GM12878 (cell line): ENCODE measurements around the gene CDH4. TPM values are rescaled to one million over a fixed set of nuclear protein-coding genes. Genes with fewer than 3 reads are reported as not detected.
A peak's percentile ranks its signal among the peaks of the same experiment; 100 is the strongest.

Experiments
- ATAC-seq: fragments of 200-7000 bp; cut with Tn5 transposase; 3 replicates; pipeline ENCODE4 v1.9.1; 2020; ENCODE audit warnings: mild to moderate bottlenecking, moderate library complexity
- BruUV-seq: library from RNA; stranded (reverse); fragments of 400-500 nt; replicated peaks from 2 replicates; lab custom pipeline; 2021; lab: Mats Ljungman, UMichigan
- CTCF ChIA-PET: fragments of 300-600 bp; sonication (Branson Sonifier 250); formaldehyde crosslinking; extraction: SDS; loops from one replicate; lab custom pipeline; 2021; ENCODE audit warnings: inconsistent platforms; lab: Yijun Ruan, JAX
- POLR2A ChIA-PET: fragments of 350-600 bp; formaldehyde crosslinking; extraction: SDS; loops from one replicate; lab custom pipeline; 2021; ENCODE audit warnings: inconsistent platforms; lab: Charles Lee
- RAD21 ChIA-PET: fragments of 300-600 bp; sonication (Branson Sonifier 250); formaldehyde crosslinking; loops from one replicate; lab custom pipeline; 2023; ENCODE audit warnings: antibody characterized with exemption; ENCODE audit not compliant: unreplicated experiment; lab: Charles Lee
- SMC1A ChIA-PET: fragments of 300-600 bp; sonication (Branson Sonifier 250); formaldehyde crosslinking; loops from one replicate; lab custom pipeline; 2023; ENCODE audit not compliant: unreplicated experiment, uncharacterized antibody; lab: Charles Lee
- DNase-seq: peaks from one replicate; pipeline ENCODE4 v3.0.0-alpha.2; 2011; ENCODE audit warnings: low read depth, low spot score
- FAIRE-seq: peaks from 3 replicates; lab custom pipeline; 2011; peaks lifted over from hg19 to GRCh38; lab: Jason Lieb, UNC
- H2AFZ ChIP-seq: 2 replicates; pipeline ENCODE4 v1.6.0; 2011; ENCODE audit warnings: low read depth, low read length, control low read depth; ENCODE audit not compliant: control insufficient read depth
- H3K27ac ChIP-seq: 2 replicates; pipeline ENCODE4 v1.5.1; 2011; ENCODE audit warnings: control low read depth; ENCODE audit not compliant: control insufficient read depth, insufficient read depth
- H3K27me3 ChIP-seq, 2 experiments: replicated peaks in 1 of 2; 2 replicates each; pipeline versions ENCODE4 v1.6.0 to v1.6.1; 2011; ENCODE audit warnings: low read length in 1 of 2; ENCODE audit not compliant: control insufficient read depth in 2 of 2, insufficient read depth in 2 of 2
- H3K36me3 ChIP-seq, 2 experiments: 2 replicates each; pipeline ENCODE4 v1.5.1; 2011; ENCODE audit warnings: low read length in 1 of 2; ENCODE audit not compliant: control insufficient read depth in 2 of 2, insufficient read depth in 2 of 2
- H3K4me1 ChIP-seq: 2 replicates; pipeline ENCODE4 v1.6.1; 2011; ENCODE audit warnings: mild to moderate bottlenecking, low read length, moderate library complexity, mixed read lengths; ENCODE audit not compliant: control insufficient read depth, insufficient read depth
- H3K4me2 ChIP-seq: 2 replicates; pipeline ENCODE4 v1.6.0; 2011; ENCODE audit warnings: control low read depth; ENCODE audit not compliant: control insufficient read depth, insufficient read depth
- H3K4me3 ChIP-seq: fragments of 200-600 bp; sonication (generic); 2 replicates; pipeline ENCODE4 v1.5.1; 2016
- H3K79me2 ChIP-seq: 2 replicates; pipeline ENCODE4 v1.6.0; 2011; ENCODE audit warnings: low read length; ENCODE audit not compliant: control insufficient read depth, insufficient read depth
- H3K9ac ChIP-seq: 2 replicates; pipeline ENCODE4 v1.8.0; 2011; ENCODE audit warnings: low read length, control low read depth, mixed read lengths; ENCODE audit not compliant: control insufficient read depth, insufficient read depth
- H3K9me3 ChIP-seq: replicated peaks from 3 replicates; pipeline ENCODE4 v1.5.1; 2011; ENCODE audit warnings: mild to moderate bottlenecking, low read length; ENCODE audit not compliant: control insufficient read depth, insufficient read depth
- H4K20me1 ChIP-seq: 2 replicates; pipeline ENCODE4 v1.6.0; 2011; ENCODE audit not compliant: control insufficient read depth, insufficient read depth
- ATF7 ChIP-seq: fragments of 450-650 bp; IDR thresholded peaks from 2 replicates; pipeline ENCODE4 v1.6.1; 2016; ENCODE audit warnings: low read depth, mild to moderate bottlenecking
- CBFB ChIP-seq: IDR thresholded peaks from 2 replicates; pipeline ENCODE4 v1.6.1; 2016; ENCODE audit warnings: antibody characterized with exemption, low read depth
- IRF5 ChIP-seq: fragments of 450-650 bp; IDR thresholded peaks from 2 replicates; pipeline ENCODE4 v1.6.1; 2017; ENCODE audit warnings: borderline replicate concordance
- JUND ChIP-seq: IDR thresholded peaks from 2 replicates; pipeline ENCODE4 v1.6.1; 2012; ENCODE audit warnings: low read depth, mild to moderate bottlenecking, low read length, improper control_type of control experiment, moderate library complexity
- LARP7 ChIP-seq: fragments of 450-650 bp; IDR thresholded peaks from 2 replicates; pipeline ENCODE4 v1.6.1; 2017; ENCODE audit warnings: mild to moderate bottlenecking
- NKRF ChIP-seq: fragments of 450-650 bp; conservative IDR thresholded peaks from 2 replicates; pipeline ENCODE4 v1.6.1; 2017; ENCODE audit warnings: mild to moderate bottlenecking, moderate library complexity
- SMAD1 ChIP-seq: fragments of 450-650 bp; IDR thresholded peaks from 2 replicates; pipeline ENCODE4 v1.6.1; 2018; ENCODE audit warnings: mild to moderate bottlenecking, low read depth; ENCODE audit not compliant: partially characterized antibody
- USF1 ChIP-seq: IDR thresholded peaks from 2 replicates; pipeline ENCODE4 v1.6.1; 2011; ENCODE audit warnings: borderline replicate concordance, low read depth, mild to moderate bottlenecking, moderate library complexity, mixed read lengths, low read length; ENCODE audit not compliant: insufficient read depth; ENCODE audit errors: extremely low read length
- ZNF24 ChIP-seq: fragments of 450-650 bp; IDR thresholded peaks from 2 replicates; pipeline ENCODE4 v1.6.1; 2017; ENCODE audit warnings: antibody characterized with exemption, mild to moderate bottlenecking
- ZNF384 ChIP-seq: IDR thresholded peaks from 2 replicates; pipeline ENCODE4 v1.6.1; 2012; ENCODE audit warnings: low read depth, mild to moderate bottlenecking, low read length, improper control_type of control experiment, borderline replicate concordance
- ZNF622 ChIP-seq: fragments of 450-650 bp; IDR thresholded peaks from 2 replicates; pipeline ENCODE4 v1.6.1; 2017; ENCODE audit warnings: mild to moderate bottlenecking, inconsistent platforms
- WGBS: methylation state at CpG from one replicate; pipeline ENCODE4 v1.1.6; 2016; ENCODE audit warnings: low lambda C conversion rate; ENCODE audit not compliant: insufficient replicate concordance, insufficient coverage; ENCODE audit errors: missing lambda C conversion rate; 5-methylcytosine and 5-hydroxymethylcytosine counted together
- in situ Hi-C: fragments of 300-500 bp; cut with MboI; formaldehyde crosslinking; loops from 9 replicates; pipeline ENCODE4 v1.14.3; 2018; ENCODE audit warnings: mixed read lengths
- intact Hi-C: fragments of 100-400 bp; cut with micrococcal nuclease; formaldehyde crosslinking; loops from one replicate; pipeline ENCODE4 v1.14.2; 2022; ENCODE audit not compliant: unreplicated experiment
- polyA plus RNA-seq, 11 experiments: library from polyadenylated mRNA; depleted of rRNA in 4 of 11; unstranded in 6 of 11; stranded (reverse) in 5 of 11; fragments of >200 nt; fragmentation: Nextera tagmentation in 4 of 11; fragmentation: Illumina TruSeq in 1 of 11; extraction: Ambion mirVana in 4 of 11; extraction: Trizol in 1 of 11; gene quantifications; 1 replicate in 1 of 11; 2 replicates in 10 of 11; pipeline versions ENCODE4 v1.2.1 to v1.2.3, GENCODE V29; 2011 to 2016; ENCODE audit warnings: inconsistent platforms in 2 of 11, missing spikeins in 2 of 11, low read depth in 1 of 11
- total RNA-seq, 4 experiments: library from RNA; depleted of rRNA in 3 of 4; stranded (reverse); fragments of >200 nt in 3 of 4; fragmentation: Illumina TruSeq in 1 of 4; extraction: Trizol in 1 of 4; gene quantifications; 2 replicates each; pipeline versions ENCODE4 v1.2.1 to v1.2.3, GENCODE V29; 2013 to 2021

Gene CDH4
- total and polyA plus RNA-seq, 10 of the 15 experiments (the other 5 are each of a cell fraction or from before 2014, with no cell fraction given) = not detected

GRCh38 chr20:61795669-61796630 lies 543.9 kb downstream of the CDH4 start:
- intact Hi-C loops (no loop called here), in situ Hi-C loops (loop anchor here (5.0 kb wide), 1 partner anchor 51 kb away; no protein-coding TSS in a partner anchor)
- H3K4me3 ChIP-seq = no peak overlapping the region
- no TSS peak for BruUV-seq
- ChIA-PET CTCF (no interaction called here), POLR2A (no interaction called here), SMC1A (no interaction called here), RAD21 (no interaction called here)
- FAIRE-seq = no peak
- H3K9me3 ChIP-seq = no peaks in the 10 kb centered on the region
- H3K27ac ChIP-seq = no peak overlapping the region
- no peak for ATAC-seq
- no peak overlapping the region for H3K9ac ChIP-seq
- no peaks in the 10 kb centered on the region for H3K79me2 ChIP-seq
- H3K36me3 ChIP-seq = no peaks in the 10 kb centered on the region
- no peak for DNase-seq
- H4K20me1 ChIP-seq = no peaks in the 10 kb centered on the region
- H3K4me2 ChIP-seq = no peak overlapping the region
- no peaks in the 10 kb centered on the region for H3K27me3 ChIP-seq
- 9% methylated on average over 15 of the region's 15 CpGs for WGBS
- H2AFZ ChIP-seq = no peak overlapping the region
- TF ChIP-seq ZNF24 = peak; percentile 23; the same call in 1 of the 2 replicates
- no peak for TF ChIP-seq USF1
- H3K4me1 ChIP-seq = no peaks in the 10 kb centered on the region

- ChIA-PET POLR2A (no interaction called here), RAD21 (no interaction called here), SMC1A (no interaction called here), CTCF (no interaction called here)
- H3K4me2 ChIP-seq = no peak overlapping the region
- in situ Hi-C loops (loop anchor here (5.0 kb wide), 1 partner anchor 51 kb away; no protein-coding TSS in a partner anchor), intact Hi-C loops (no loop called here)
- H3K9me3 ChIP-seq = no peaks in the 10 kb centered on the region
- no peaks in the 10 kb centered on the region for H4K20me1 ChIP-seq
- no peak overlapping the region for H3K9ac ChIP-seq
- 41% methylated on average over 11 of the region's 11 CpGs for WGBS
- no peak for TF ChIP-seq CBFB
- no peak for TF ChIP-seq ATF7
- no peak for TF ChIP-seq IRF5
- TF ChIP-seq LARP7 = no peak
- TF ChIP-seq JUND = no peak
- TF ChIP-seq SMAD1 = no peak
- TF ChIP-seq ZNF622 = no peak
- TF ChIP-seq NKRF = no peak
- TF ChIP-seq ZNF384 = no peak
- H2AFZ ChIP-seq = no peak overlapping the region
- no peaks in the 10 kb centered on the region for H3K4me1 ChIP-seq
- BruUV-seq = no TSS peak
- FAIRE-seq = no peak
- H3K36me3 ChIP-seq = no peaks in the 10 kb centered on the region
- no peak overlapping the region for H3K27ac ChIP-seq
- no peaks in the 10 kb centered on the region for H3K27me3 ChIP-seq
- no peak for ATAC-seq
- no peak for DNase-seq
- H3K4me3 ChIP-seq = no peak overlapping the region
- H3K79me2 ChIP-seq = no peaks in the 10 kb centered on the region
Measured at GRCh38 chr20:61796738-61797137, 544.7 kb downstream of the CDH4 start.
